LNCAP (cell line): ENCODE data around the gene PPP3R2.

ENCODE experiments used
- CTCF ChIP-seq: fragments of 450-650 bp; IDR thresholded peaks from 2 replicates; pipeline ENCODE4 v1.5.1; 2017; ENCODE audit warnings: mild to moderate bottlenecking

The PPP3R2 gene

GRCh38 chr9:101604296-101604695 is 9.5 kb upstream of the PPP3R2 start:
- no peak for TF ChIP-seq CTCF

- TF ChIP-seq CTCF = peak; percentile 69
These were observed 7.4 kb upstream of the PPP3R2 start for GRCh38 chr9:101601904-101602765.

- no peak for TF ChIP-seq CTCF
These were observed 1.4 kb downstream of the PPP3R2 start for GRCh38 chr9:101593345-101593744.

- TF ChIP-seq CTCF = no peak
These were observed 2.0 kb downstream of the PPP3R2 start for GRCh38 chr9:101592788-101593187.

GRCh38 chr9:101591787-101592446 is 2.9 kb downstream of the PPP3R2 start:
- TF ChIP-seq CTCF = no peak

- no peak for TF ChIP-seq CTCF
These were observed 3.9 kb downstream of the PPP3R2 start for GRCh38 chr9:101590901-101591300.

GRCh38 chr9:101587332-101588043 is 7.3 kb downstream of the PPP3R2 start:
- TF ChIP-seq CTCF = no peak
